Measurements from ENCODE around the gene CDSN.
"Not testable (repeated sequence)": the region's sequence is repeated elsewhere in the genome, so short reads cannot be mapped to it uniquely, and the experiment has no call there.

CDSN gene

GRCh38 chr6:31067891-31068668 is 52.2 kb downstream of the CDSN start:
- not testable (repeated sequence) for H3K27ac ChIP-seq (ENCODE audit: low read depth in 2 of 2, low read length in 2 of 2); H3K27me3 ChIP-seq (ENCODE audit: control insufficient read depth in 2 of 2, insufficient read depth in 2 of 2, low read length in 2 of 2); H3K9me3 ChIP-seq (ENCODE audit: control insufficient read depth in 2 of 2, low read length in 2 of 2); H3K4me3 ChIP-seq (ENCODE audit: low read length in 2 of 2); H3K36me3 ChIP-seq (ENCODE audit: control insufficient read depth in 2 of 2, insufficient read depth in 2 of 2, low read length in 2 of 2); H3K9ac ChIP-seq (ENCODE audit: low read depth in 1 of 2, low read length in 2 of 2); H3K4me1 ChIP-seq (ENCODE audit: control insufficient read depth in 2 of 2, insufficient read depth in 2 of 2, low read length in 2 of 2)

DNA sequence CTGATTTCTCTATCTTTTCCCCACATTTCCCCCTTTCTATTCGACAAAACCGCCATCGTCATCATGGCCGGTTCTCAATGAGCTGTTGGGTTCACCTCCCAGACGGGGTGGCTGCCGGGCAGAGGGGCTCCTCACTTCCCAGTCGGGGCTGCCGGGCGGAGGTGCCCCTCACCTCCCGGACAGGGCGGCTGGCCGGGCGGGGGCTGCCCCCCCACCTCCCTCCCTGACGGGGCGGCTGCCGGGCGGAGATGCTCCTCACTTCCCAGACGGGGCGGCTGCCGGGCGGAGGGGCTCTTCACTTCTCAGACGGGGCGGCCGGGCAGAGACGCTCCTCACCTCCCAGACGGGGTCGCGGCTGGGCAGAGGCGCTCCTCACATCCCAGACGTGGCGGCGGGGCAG is 53.2 kb downstream of the CDSN start:
- H3K36me3 ChIP-seq (ENCODE audit: control insufficient read depth in 2 of 2, insufficient read depth in 2 of 2, low read length in 2 of 2); H3K9me3 ChIP-seq (ENCODE audit: control insufficient read depth in 2 of 2, low read length in 2 of 2); H3K9ac ChIP-seq (ENCODE audit: low read depth in 1 of 2, low read length in 2 of 2); H3K27me3 ChIP-seq (ENCODE audit: control insufficient read depth in 2 of 2, insufficient read depth in 2 of 2, low read length in 2 of 2); H3K4me3 ChIP-seq (ENCODE audit: low read length in 2 of 2); H3K4me1 ChIP-seq (ENCODE audit: control insufficient read depth in 2 of 2, insufficient read depth in 2 of 2, low read length in 2 of 2); H3K27ac ChIP-seq (ENCODE audit: low read depth in 2 of 2, low read length in 2 of 2): not testable (repeated sequence)

- Histone ChIP-seq H3K27me3 (ENCODE audit: control insufficient read depth in 2 of 2, insufficient read depth in 2 of 2, low read length in 2 of 2) (peaks cover 0 to 4% of the 10 kb centered on the region in 2 donors), H3K4me1 (ENCODE audit: control insufficient read depth in 2 of 2, insufficient read depth in 2 of 2, low read length in 2 of 2) (no peaks in the 10 kb centered on the region), H3K27ac (ENCODE audit: low read depth in 2 of 2, low read length in 2 of 2) (no peak overlapping the region), H3K36me3 (ENCODE audit: control insufficient read depth in 2 of 2, insufficient read depth in 2 of 2, low read length in 2 of 2) (no peaks in the 10 kb centered on the region), H3K4me3 (ENCODE audit: low read length in 2 of 2) (no peak overlapping the region), H3K9me3 (ENCODE audit: control insufficient read depth in 2 of 2, low read length in 2 of 2) (no peaks in the 10 kb centered on the region), H3K9ac (ENCODE audit: low read depth in 1 of 2, low read length in 2 of 2) (no peak overlapping the region)
Observed at GRCh38 chr6:31065556-31065955, 54.7 kb downstream of the CDSN start.
